NCI-H1105 (cell line): ENCODE data around the gene KCTD7.
"Not testable (repeated sequence)": the region's sequence is repeated elsewhere in the genome, so short reads cannot be mapped to it uniquely, and the experiment has no call there.

ENCODE experiments used
- DNase-seq: peaks from one replicate; lab custom pipeline; 2025; lab: John Stamatoyannopoulos, UW

Gene KCTD7

DNA sequence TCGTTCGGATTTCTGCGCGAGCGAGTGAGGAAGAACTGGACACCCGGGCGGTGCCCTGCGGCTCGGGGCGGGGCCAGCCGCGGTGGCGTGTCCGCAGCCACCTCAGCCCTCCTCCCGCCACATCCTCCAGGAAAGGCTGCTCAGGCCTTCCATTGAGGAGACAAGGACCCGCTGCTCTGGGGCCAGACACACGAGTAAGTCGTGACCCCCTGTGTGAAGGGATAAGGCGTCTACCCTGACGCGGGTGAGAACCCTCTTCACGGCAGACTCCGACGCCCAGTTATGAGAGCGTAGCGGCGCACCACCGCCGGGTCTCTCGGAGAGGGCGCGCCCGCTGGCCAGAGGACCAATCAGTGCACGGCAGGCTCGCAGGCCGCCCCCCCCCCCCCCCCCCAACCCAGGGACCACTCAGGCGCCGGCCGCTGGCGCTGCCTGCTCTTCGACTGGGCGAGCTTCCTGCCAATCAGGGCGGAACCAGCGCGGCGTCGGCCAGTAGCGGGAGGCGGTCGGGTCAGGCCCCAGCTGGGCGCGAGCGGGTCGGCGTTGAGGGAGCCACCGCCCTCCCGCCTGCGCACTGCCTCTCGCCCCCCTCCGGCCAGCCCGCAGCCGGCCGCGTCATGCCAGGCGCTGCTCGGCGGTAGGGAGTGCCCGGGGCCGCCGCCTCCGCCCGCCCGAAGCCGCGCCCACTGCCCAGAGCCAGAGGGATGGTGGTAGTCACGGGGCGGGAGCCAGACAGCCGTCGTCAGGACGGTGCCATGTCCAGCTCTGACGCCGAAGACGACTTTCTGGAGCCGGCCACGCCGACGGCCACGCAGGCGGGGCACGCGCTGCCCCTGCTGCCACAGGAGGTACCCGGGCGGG lies at the start of gene KCTD7:
Gene KCTD7, plus strand, starts transcription at position 521 of the 861 bp plus-strand sequence. Its CDS starts 184 bp downstream, at position 705.
- DNase-seq = peak; percentile 97

DNA sequence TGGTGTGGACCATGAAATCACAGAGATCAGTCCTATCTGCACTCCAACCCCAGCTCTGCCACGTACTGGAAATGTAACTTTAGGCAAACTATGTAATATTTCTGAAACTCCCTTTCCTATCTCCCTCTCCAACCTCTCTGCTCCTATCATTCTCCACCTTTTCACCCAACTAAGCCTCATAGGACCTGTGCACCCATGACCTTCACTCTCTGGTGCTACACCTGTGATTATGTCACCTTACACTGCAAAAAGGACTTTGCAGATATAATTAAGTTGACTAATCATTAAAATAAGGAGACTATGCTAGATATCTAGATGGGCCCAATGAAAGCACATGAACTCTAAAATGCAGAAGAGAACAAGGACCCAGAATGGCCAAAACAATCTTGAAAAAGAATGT lies 48.3 kb upstream of the KCTD7 start:
- DNase-seq = not testable (repeated sequence)

DNA sequence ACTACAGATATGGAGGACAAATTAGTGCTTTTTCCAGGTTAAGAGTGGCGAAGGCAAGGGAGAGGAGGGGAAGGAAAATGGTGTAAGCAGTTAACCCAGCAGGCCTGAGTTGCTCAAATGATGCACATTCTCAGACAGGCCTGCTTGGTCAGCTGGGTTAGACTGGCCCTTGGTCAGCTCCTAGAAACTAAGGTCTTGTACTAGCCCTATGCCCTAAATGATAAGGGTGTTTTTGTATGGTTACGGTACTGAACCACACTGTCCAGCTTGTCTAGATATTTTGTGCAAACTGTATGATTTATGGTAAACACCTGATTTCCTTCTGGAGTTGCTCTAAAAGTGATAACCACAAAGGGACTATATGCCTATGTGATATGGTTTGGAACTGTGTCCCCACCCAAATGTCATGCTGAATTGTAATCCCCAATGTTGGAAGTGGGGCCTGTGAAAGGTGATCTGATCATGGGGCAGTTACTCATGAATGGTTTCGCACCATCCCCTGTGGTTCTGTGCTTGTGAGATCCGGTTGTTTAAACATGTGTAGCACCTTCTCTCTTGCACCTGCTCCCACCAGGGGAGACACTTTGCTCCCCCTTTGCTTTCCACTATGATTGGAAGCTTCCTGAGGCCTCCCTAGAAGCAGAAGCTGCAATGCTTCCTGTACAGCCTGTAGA lies 45.7 kb upstream of the KCTD7 start:
- not testable (repeated sequence) for DNase-seq

DNA sequence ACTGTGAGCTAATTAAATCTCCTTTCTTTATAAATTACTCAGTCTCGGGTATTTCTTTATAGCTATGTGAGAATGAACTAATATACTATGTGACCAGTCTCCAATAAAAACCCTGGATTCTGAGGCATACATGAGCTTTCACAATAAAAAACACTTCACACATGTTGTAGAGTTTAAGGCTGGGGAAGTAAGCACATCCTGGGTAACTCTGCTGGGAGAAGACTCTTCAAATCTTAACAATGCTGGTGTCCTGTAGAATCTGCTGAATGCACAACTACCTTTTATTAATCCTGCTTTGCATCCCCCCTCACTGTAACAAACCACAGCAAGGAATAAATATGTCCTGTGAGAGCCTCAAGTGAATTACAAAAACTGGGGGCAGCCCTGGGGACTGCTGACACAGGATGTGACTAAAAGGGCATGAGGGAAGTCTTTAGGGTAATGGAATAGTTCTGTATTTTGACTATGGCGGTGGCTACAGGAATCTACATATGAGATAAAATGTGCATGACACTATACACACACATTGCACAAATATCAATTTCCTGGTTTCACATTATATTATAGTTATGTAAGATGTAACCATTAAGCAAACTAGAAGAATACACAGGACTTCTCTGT lies 45.1 kb upstream of the KCTD7 start:
- no peak for DNase-seq

DNA sequence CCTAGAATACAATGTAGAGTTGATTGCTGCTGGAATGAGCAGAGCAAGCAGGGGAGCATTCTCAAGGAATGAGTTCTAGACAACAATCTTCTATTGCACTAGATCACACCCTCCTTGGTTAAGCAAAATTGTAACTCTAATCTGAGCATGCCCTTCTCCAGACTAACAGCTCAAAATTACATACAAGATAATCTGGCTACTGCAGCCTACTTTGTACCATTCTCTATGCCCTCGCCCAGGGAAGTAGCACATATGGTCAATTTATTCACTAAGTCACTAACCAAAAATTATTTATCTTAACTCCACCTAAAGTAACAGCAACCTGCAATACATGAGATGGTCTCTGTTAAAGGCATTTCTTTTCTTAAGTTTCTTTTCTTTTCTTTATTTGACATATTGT lies 42.5 kb upstream of the KCTD7 start:
- DNase-seq = no peak

DNA sequence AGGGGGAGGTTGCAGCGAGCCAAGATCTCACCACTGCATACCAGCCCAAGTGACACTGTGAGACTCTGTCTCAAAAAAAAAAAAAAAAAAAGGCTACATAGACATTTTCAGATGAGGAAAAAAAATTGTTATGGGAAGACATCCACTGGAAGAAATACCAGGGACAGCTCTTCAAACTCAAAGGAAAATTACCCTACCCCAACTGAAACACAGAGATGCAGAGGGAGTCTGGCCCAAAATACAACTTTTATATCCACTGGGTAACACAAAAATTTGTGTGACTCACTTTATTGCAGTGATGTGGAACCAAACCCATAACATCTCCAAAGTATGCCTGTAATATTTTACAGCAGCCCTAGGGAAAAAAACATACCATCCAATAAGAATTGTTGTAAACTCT lies 40.5 kb upstream of the KCTD7 start:
- DNase-seq = not testable (repeated sequence)

DNA sequence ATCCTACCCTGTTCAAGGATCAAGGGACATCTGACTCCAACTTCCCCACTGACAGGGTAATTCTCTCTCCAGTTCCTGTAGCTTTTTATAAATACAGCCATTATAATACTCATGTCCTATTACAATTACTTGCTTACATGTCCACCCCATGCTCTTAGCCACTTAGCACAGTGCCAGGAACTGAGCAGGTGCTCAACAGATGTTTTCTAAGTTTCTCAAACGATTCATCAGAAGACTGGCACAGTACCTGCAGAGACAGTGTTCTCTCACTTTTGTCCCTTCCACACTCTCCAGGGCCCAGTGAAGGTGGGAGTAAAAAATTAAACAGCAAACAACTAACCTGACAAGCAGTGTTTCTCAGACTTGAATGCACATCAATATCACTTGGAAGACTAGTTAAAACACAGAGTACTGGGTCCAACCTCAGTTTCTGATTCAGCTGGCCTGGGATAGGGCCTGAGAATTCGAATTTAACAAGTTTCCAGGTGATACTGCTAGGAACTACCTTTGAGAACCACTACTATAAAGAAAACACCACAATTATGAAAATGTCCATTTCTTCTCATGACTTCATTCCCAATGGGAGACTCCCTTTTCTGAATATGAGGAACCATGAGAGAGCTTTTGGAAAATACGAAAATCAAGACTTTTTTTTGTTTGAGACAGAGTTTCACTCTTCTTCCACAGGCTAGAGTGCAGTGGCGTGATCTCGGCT lies 39.7 kb upstream of the KCTD7 start:
- not testable (repeated sequence) for DNase-seq

DNA sequence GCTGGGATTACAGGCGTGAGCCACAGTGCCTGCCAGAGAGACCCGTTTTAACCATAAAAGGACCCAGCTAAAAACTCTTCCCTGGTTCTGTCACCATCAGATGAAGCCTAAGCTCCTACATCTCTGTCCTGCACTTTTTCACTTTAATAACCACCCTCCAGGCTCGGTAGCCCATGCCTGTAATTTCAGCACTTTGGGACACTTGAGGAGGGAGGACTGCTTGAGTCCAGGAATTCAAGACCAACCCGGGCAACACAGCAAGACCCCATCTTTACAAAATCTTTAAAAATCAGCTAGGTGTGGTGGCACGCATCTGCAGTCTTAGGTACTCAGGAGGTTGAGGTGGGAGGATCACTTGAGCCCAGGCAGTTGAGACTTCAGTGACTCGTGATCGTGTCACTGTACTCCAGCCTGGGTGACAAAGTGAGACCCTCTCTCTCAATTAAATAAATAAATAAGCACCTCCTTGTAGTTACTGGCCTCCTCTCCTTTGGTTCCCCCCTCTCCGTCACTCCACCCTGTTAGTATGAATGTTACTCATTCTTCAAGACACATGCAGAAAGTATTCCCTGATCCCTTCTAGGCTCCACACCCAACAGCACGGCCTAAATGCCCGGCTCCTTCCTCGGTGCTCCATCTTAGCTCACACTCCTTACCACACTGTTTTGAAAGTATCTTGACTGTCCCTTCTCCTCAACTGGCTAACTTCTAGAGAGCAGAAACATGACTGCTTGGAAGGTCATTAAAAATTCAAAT lies 38.2 kb upstream of the KCTD7 start:
- DNase-seq = not testable (repeated sequence)

DNA sequence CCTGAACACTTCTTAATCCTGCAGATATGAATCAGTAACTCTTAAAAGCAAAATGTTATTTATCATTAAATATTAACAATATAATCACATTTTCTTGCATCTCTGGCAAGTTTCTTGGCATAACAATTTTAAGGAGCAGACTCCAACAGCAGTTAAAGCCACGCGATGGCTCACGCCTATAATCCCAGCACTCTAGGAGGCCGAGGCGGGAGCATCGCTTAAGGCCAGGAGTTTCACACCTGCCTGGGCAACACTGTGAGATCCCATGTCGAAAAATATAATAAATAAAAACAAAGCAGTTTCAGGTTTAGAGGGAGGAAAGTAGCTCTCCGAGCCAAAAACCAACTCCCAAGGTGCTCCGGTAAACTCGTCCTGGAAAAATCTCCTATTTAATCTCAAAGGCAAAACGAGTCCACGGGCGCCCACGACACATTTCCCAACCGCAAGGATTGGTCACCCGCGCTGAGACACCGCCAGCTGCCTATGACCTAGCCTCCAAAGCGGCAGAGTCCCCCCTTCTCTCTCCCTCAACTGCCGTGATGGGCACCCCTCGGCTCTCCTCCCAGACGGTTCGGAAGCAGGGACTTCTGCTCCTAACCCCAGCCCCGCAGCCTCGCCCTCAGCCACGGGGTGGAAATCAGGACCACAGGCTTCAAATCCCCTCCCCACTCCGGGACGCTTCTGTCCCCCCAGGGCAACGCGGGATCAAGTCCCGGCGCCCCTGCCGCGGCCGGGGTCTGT lies 37.5 kb upstream of the KCTD7 start:
- not testable (repeated sequence) for DNase-seq

DNA sequence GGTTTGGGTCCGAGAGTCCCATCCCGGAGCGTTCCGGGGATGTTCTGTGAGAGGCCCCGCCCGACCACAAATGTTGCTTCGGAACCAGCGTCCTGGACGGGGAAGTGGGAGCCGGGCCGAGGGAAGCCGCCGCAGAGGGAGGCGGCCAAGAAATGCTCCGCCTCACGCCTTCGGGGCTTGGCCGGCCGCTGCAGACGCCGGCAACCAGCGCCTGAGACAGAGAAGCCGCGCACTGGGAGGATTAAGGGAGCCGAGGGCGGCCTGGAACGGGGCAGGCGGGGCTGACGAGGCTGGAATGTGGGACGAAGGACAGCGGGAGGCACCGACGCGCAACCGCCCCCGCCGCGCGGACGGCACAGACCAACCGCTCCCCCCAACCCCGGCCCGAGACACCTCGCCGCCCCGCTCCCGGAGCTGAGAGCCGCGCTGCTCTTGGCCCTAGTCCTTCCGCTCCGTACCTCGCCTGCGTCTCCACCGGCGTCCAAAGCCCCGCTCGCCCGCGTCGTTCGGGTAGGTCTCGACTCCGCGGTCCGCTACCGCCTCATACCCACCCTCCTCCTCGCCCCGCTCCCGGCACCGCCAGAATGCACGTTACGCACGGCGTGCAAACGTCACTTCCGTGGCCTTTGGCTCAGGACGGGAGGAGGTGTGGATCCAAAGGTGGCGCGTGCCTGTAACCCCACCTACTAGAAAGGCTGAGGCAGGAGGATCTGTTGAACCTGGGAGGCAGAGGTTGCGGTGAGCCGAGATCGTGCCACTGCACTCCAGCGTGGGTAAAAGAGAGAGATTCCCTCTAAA lies 36.7 kb upstream of the KCTD7 start:
- peak; percentile 90 for DNase-seq

DNA sequence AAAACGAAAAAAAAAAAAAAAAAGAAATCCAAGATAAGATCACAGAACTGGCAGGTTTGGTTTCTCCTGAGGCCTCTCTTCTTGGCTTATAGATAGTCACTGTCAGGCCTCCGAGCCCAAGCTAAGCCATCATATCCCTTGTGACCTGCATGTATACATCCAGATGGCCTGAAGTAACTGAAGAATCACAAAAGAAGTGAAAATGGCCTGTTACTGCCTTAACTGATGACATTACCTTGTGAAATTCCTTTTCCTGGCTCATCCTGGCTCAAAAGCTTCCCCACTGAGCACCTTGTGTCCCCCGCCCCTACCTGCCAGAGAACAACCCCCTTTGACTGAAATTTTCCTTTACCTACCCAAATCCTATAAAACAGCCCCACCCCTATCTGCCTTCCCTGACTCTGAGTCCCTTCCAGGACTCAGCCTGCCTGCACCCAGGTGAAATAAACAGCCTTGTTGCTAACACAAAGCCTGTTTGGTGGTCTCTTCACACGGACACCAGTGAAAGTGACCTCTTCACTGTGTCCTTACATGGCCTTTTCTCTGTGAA lies 36.0 kb upstream of the KCTD7 start:
- DNase-seq = not testable (repeated sequence)

DNA sequence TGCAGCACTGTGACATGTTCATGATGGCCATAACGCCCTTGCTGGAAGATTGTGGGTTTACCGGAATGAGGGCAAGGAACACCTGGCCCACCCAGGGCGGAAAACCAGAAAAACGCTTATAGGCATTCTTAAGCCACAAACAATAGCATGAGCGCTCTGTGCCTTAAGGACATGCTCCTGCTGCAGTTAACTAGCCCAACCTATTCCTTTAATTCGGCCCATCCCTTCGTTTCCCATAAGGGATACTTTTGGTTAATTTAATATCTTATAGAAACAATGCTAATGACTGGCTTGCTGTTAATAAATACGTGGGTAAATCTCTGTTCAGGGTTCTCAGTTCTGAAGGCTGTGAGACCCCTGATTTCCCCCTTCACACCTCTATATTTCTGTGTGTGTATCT lies 34.6 kb upstream of the KCTD7 start:
- not testable (repeated sequence) for DNase-seq

DNA sequence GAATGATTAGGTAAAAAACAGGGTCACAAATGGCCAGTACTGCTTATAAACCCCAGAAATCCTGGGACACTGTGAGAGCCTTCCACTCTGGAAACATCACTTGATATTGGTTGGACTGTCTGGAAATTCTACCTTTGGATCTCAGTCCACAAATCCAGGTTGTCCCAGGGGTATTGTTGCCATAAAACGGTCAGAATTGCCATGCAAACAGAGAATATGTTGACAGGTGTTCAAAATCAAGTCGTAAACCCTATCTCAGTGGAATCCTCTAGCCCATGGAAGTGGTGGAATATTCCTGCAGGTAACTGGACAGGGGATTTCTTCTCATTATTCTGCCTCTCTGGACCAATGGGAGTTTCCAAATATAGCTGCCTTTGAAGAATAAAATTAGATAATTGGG lies 31.2 kb upstream of the KCTD7 start:
- DNase-seq = no peak

DNA sequence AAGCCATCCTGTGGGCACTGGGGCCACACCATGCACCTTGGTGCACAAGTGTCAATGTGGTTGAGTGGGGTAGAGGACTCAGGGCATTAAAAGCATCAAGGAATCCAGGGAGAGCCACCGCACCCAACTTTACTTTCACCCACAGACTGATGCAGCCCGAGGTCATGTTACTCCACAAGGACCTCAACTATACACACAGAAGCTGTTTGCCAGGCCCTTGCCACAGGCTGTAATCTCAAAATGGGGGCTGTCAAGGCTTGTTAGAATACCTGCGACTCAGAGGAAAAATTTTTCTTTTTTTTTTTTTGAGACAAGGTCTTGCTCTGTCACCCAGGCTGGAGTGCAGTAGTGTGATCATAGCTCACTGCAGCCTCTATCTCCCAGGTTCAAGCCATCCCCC lies 26.5 kb upstream of the KCTD7 start:
- no peak for DNase-seq

DNA sequence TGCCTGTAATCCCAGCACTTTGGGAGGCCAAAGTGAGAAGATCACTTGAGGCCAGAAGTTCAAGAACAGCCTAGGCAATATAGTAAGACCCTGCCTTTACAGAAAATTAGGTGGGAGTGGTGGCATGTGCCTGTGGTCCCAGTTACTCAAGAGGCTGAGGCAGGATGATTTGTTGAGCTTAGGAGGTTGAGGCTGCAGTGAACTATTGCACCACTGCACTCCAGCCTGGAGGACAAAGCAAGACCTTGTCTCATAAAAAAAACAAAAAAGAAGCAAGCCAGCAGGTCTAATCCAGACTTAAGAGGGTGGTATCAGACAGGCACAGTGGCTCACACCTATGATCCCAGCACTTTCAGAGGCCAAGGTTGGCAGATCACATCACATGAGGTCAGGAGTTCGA lies 24.5 kb upstream of the KCTD7 start:
- DNase-seq = no peak

DNA sequence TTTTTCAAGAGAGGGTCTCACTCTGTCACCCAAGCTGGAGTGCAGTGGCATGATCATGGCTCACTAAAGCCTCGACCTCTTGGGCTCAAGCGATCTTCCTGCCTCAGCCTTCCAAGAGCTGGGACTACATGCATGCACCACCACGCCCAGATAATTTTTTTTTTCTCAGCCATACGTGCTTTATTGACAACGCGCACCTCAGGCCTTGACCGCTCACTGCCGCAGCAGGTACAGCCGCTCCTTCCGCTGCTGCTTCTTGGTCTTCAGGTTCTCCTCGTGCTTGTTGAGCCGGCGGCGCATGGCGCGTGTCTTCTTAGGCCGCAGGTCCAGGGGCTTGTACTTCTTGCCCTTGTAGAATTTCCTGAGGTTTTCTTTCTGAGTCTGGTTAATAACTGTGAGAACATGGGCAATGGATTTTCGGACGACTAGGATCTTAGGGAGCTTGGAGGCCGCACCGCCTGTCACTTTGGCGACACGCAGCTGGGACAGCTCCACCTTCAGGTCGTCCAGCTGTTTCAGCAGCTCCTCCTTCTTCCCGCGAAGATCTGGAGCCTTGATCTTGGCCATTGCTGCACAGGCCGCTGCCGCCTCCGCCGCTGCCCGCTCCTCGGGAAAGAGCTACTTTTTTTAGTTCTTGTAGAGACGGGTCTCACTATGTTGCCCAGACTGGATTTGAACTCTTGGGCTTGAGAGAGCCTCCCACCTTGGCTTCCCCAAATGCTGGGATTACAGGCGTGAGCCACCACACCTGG lies 22.0 kb upstream of the KCTD7 start:
- not testable (repeated sequence) for DNase-seq

DNA sequence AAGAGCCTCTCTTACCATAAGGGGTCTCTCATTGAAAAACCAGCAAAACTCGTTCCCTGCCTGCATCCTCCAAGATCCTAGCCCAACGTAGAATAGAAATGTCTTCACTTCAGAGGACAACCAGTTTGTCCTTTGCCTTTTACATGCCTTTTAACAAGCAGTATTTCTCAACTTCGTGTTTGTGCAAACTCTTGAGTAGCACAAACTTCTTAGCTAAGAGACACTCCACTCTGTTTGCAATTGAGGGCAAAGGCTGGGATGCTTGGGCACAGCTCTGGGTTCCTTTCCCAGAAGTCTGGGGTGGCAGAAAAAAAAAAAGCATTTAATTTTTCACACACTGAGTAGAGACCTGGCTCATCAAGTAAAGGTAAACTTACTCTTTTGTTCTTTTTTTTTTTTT lies 19.5 kb upstream of the KCTD7 start:
- no peak for DNase-seq

DNA sequence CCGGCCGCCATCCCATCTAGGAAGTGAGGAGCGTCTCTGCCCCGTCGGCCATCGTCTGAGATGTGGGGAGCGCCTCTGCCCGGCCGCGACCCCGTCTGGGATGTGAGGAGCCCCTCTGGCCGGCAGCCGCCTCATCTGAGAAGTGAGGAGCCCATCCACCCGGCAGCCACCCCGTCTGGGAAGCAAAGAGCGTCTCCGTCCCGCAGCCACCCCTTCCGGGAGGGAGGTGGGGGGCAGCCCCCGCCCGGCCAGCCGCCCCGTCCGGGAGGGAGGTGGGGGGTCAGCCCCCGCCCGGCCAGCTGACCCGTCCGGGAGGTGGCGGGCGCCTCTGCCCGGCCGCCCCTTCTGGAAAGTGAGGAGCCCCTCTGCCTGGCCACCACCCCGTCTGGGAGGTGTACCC lies 14.1 kb upstream of the KCTD7 start:
- not testable (repeated sequence) for DNase-seq

DNA sequence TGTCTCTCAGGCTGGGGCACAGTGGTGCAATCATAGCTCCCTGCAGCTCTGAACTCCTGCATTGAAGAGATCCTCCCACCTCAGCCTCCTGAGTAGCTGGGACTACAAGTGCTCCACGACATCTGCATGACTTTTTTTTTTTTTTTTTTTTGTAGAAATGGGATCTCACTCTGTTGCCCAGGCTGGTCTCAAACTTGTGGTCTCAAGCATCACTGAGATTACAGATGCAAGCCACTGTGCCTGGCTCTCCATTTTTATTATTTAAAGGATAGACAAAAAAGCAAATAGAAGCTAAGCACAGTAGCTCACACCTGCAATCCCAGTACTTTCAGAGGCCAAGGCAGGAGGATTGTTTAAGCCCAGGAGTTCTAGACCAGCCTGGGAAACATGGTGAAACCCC lies 13.0 kb upstream of the KCTD7 start:
- DNase-seq = no peak
